Adrenal gland (tissue), 5 donors: Measurements from ENCODE around the gene CD36.

ENCODE experiments used
- CTCF ChIP-seq, 6 experiments: fragments of 450-650 bp in 4 of 6; fragments of 200-600 bp in 2 of 6; sonication (generic) in 1 of 6; IDR thresholded peaks; 1 replicate in 5 of 6; 2 replicates in 1 of 6; pipeline versions ENCODE4 v1.5.1 to v1.8.0; 2016 to 2021; ENCODE audit warnings: antibody characterized with exemption in 6 of 6, mild to moderate bottlenecking in 2 of 6, moderate library complexity in 1 of 6
- POLR2A ChIP-seq, 2 donors: fragments of 450-650 bp; IDR thresholded peaks; one replicate each; pipeline ENCODE4 v1.6.1; 2017; ENCODE audit warnings: antibody characterized with exemption in 2 of 2, mild to moderate bottlenecking in 2 of 2, moderate library complexity in 1 of 2
- donor health status: DM: no; HTN: no; CAD: no.

- no peak for TF ChIP-seq CTCF (IDR thresholded peaks at IDR 0.05)
- TF ChIP-seq POLR2A (IDR thresholded peaks at IDR 0.05), result no peak
These were observed 14.8 kb upstream of the CD36 start for GRCh38 chr7:80623503-80624252.
